ENCODE results near the gene WDR44. TPM values are rescaled to one million over a fixed set of nuclear protein-coding genes. Genes with fewer than 3 reads are reported as not detected.
"Not testable (repeated sequence)": the region's sequence is repeated elsewhere in the genome, so short reads cannot be mapped to it uniquely, and the experiment has no call there.

Gene WDR44
- total and polyA plus RNA-seq, 4 experiments from 2014 or later, result 7.6 to 24.1 (median 15.5) TPM

- H3K4me1 Mint-ChIP-seq, result no peaks in the 10 kb centered on the region
- DNase-seq, result no peak
- intact Hi-C loops (cut with micrococcal nuclease), result no loop called here
- no peak overlapping the region for H3K4me3 Mint-ChIP-seq
- H3K36me3 Mint-ChIP-seq, result no peaks in the 10 kb centered on the region
- Histone ChIP-seq H3K27ac (ENCODE audit: low read depth, low read length) (no peak overlapping the region), H3K4me1 (ENCODE audit: insufficient read depth, low read length) (no peaks in the 10 kb centered on the region), H3K36me3 (ENCODE audit: insufficient read depth, low read length) (no peaks in the 10 kb centered on the region), H3K9me3 (ENCODE audit: control insufficient read depth in 1 of 2, low read length in 2 of 2) (no peaks in the 10 kb centered on the region), H3K27me3 (ENCODE audit: insufficient read depth, low read length) (no peaks in the 10 kb centered on the region), H3K4me3 (ENCODE audit: low read length in 2 of 2) (no peak overlapping the region)
- H3K27me3 Mint-ChIP-seq, result no peaks in the 10 kb centered on the region
- CTCF ChIA-PET (ENCODE audit: partially characterized antibody), result no interaction called here
- POLR2A ChIA-PET (ENCODE audit: partially characterized antibody), result no interaction called here
- peaks cover 0 to 7% (median 4%) of the 10 kb centered on the region in 8 donors for H3K9me3 Mint-ChIP-seq
- no peak overlapping the region for H3K27ac Mint-ChIP-seq
Measured at GRCh38 chrX:118475903-118476302, 130.0 kb downstream of the WDR44 start.

GRCh38 chrX:118480172-118480571, 134.3 kb downstream of the WDR44 start:
- no peak overlapping the region for H3K27ac Mint-ChIP-seq
- Histone ChIP-seq H3K36me3 (ENCODE audit: insufficient read depth, low read length) (no peaks in the 10 kb centered on the region), H3K4me3 (ENCODE audit: low read length in 2 of 2) (no peak overlapping the region), H3K27me3 (ENCODE audit: insufficient read depth, low read length) (no peaks in the 10 kb centered on the region), H3K9me3 (ENCODE audit: control insufficient read depth in 1 of 2, low read length in 2 of 2) (no peaks in the 10 kb centered on the region), H3K4me1 (ENCODE audit: insufficient read depth, low read length) (no peaks in the 10 kb centered on the region), H3K27ac (ENCODE audit: low read depth, low read length) (no peak overlapping the region)
- CTCF ChIA-PET (ENCODE audit: partially characterized antibody), result no interaction called here
- intact Hi-C loops (cut with micrococcal nuclease), result no loop called here
- H3K27me3 Mint-ChIP-seq, result no peaks in the 10 kb centered on the region
- H3K9me3 Mint-ChIP-seq, result no peaks in the 10 kb centered on the region
- no peak for DNase-seq
- no peak overlapping the region for H3K4me3 Mint-ChIP-seq
- H3K36me3 Mint-ChIP-seq, result no peaks in the 10 kb centered on the region
- POLR2A ChIA-PET (ENCODE audit: partially characterized antibody), result no interaction called here
- H3K4me1 Mint-ChIP-seq, result no peaks in the 10 kb centered on the region

DNA sequence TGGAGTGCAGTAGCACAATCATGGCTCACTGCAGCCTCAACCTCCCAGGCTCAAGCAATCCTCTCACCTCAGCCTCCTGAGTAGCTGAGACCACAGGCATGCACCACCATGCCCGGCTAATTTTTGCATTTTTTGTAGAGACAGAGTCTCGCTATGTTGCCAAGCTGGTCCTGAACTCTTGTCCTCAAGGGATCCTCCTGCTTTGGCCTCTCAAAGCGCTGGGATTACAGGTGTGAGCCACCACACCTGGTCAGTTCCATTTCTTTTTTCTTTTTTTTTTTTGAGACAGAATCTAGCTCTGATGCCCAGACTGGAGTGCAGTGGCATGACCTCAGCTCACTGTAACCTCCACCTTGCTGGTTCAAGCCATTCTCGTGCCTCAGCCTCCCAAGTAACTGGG, 136.5 kb downstream of the WDR44 start:
- H3K4me3 ChIP-seq (ENCODE audit: low read length in 2 of 2); H3K27me3 ChIP-seq (ENCODE audit: insufficient read depth, low read length); intact Hi-C loops (cut with micrococcal nuclease); H3K4me1 Mint-ChIP-seq; H3K36me3 ChIP-seq (ENCODE audit: insufficient read depth, low read length); H3K27ac Mint-ChIP-seq; H3K27me3 Mint-ChIP-seq; H3K9me3 ChIP-seq (ENCODE audit: control insufficient read depth in 1 of 2, low read length in 2 of 2); H3K36me3 Mint-ChIP-seq; H3K4me3 Mint-ChIP-seq; H3K4me1 ChIP-seq (ENCODE audit: insufficient read depth, low read length); H3K9me3 Mint-ChIP-seq; DNase-seq; H3K27ac ChIP-seq (ENCODE audit: low read depth, low read length): not testable (repeated sequence)
- CTCF ChIA-PET (ENCODE audit: partially characterized antibody), result interaction anchor here (0.8 kb wide), 1 partner anchor 119 kb away, joined by 3 read pairs; no protein-coding TSS in a partner anchor
- POLR2A ChIA-PET (ENCODE audit: partially characterized antibody), result interaction anchor here (0.5 kb wide), 1 partner anchor 1405 kb away, joined by 3 read pairs; no protein-coding TSS in a partner anchor

DNA sequence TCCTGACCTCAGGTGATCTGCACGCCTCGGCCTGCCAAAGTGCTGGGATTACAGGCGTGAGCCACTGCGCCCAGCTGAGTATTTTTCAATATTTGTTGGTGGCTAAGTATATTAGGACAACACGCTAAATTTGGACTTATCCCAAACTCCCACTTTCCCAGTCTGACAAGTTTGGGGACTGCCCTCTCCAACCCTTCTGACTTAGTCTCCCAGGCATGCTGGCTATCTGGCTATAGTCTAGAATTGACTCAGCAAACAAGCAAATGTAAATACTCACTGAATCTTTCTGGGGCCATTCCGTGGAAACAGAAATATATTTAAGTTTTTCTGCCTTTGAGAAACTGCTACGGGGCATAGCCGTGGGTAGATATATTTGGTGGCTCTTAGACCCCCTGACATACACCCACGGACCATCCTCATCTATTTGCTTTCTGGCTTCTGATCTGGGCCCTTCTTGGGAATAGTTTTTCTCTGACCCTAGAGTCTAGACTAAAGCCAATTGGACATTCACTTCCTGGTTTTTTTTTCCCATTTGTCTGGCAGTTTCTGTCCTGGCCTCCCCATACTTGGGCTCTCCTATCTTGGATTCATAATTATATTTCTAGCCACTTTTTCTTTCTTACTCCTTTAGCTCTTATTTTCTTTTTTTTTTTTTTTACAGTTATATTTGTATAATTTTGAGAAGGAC, 138.5 kb downstream of the WDR44 start:
- Mint-ChIP-seq H3K27ac (no peak overlapping the region), H3K4me1 (no peaks in the 10 kb centered on the region), H3K9me3 (peaks cover 0 to 2% (median 0%) of the 10 kb centered on the region in 8 donors), H3K36me3 (no peaks in the 10 kb centered on the region), H3K4me3 (no peak overlapping the region), H3K27me3 (no peaks in the 10 kb centered on the region)
- Histone ChIP-seq H3K9me3 (ENCODE audit: control insufficient read depth in 1 of 2, low read length in 2 of 2) (no peaks in the 10 kb centered on the region), H3K4me3 (ENCODE audit: low read length in 2 of 2) (no peak overlapping the region), H3K36me3 (ENCODE audit: insufficient read depth, low read length) (no peaks in the 10 kb centered on the region), H3K4me1 (ENCODE audit: insufficient read depth, low read length) (no peaks in the 10 kb centered on the region), H3K27ac (ENCODE audit: low read depth, low read length) (no peak overlapping the region), H3K27me3 (ENCODE audit: insufficient read depth, low read length) (no peaks in the 10 kb centered on the region)
- DNase-seq, result no peak
- intact Hi-C loops (cut with micrococcal nuclease), result no loop called here
- POLR2A ChIA-PET (ENCODE audit: partially characterized antibody), result interaction anchor here (1.2 kb wide), 1 partner anchor 11 kb away, joined by 4 read pairs; the partner anchor contains the start of gene DOCK11
- CTCF ChIA-PET (ENCODE audit: partially characterized antibody), result interaction anchor here (4.0 kb wide), 1 partner anchor 117 kb away, joined by 20 read pairs; no protein-coding TSS in a partner anchor

- H3K4me1 Mint-ChIP-seq; H3K36me3 ChIP-seq (ENCODE audit: insufficient read depth, low read length); H3K27me3 ChIP-seq (ENCODE audit: insufficient read depth, low read length); intact Hi-C loops (cut with micrococcal nuclease); H3K27ac Mint-ChIP-seq; H3K4me1 ChIP-seq (ENCODE audit: insufficient read depth, low read length); H3K4me3 ChIP-seq (ENCODE audit: low read length in 2 of 2); H3K9me3 ChIP-seq (ENCODE audit: control insufficient read depth in 1 of 2, low read length in 2 of 2); H3K27me3 Mint-ChIP-seq; H3K9me3 Mint-ChIP-seq; DNase-seq; H3K4me3 Mint-ChIP-seq; H3K36me3 Mint-ChIP-seq; H3K27ac ChIP-seq (ENCODE audit: low read depth, low read length): not testable (repeated sequence)
- POLR2A ChIA-PET (ENCODE audit: partially characterized antibody), result interaction anchor here (1.0 kb wide), 1 partner anchor 9 kb away, joined by 4 read pairs; the partner anchor contains the start of gene DOCK11
- CTCF ChIA-PET (ENCODE audit: partially characterized antibody), result interaction anchor here (0.9 to 4.0 kb wide), 2 partner anchors 46 to 115 kb away, joined by 4 to 20 read pairs; no protein-coding TSS in a partner anchor
Measured at GRCh38 chrX:118486693-118487092, 140.8 kb downstream of the WDR44 start.

DNA sequence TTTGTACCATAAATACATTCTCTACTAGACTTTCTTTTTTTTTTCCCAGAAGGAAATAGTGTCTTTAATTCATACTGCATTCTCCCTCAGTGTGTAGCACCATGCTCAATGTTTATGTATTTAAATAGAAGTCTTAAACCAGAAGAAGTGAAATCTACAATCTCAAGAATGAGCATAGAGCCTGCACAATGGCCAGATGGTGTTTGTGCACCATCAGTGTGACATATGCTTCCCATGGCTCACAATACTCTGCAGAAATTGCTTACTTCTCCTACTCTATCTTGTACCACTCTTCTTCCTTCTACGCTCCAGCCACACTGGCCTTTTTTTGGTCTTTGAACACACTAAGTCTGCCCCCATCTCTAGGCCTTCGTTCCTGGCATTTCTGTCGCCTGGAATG, 147.1 kb downstream of the WDR44 start:
- Histone ChIP-seq H3K4me3 (ENCODE audit: low read length in 2 of 2) (no peak overlapping the region), H3K27ac (ENCODE audit: low read depth, low read length) (no peak overlapping the region), H3K9me3 (ENCODE audit: control insufficient read depth in 1 of 2, low read length in 2 of 2) (no peaks in the 10 kb centered on the region), H3K4me1 (ENCODE audit: insufficient read depth, low read length) (peaks cover 17% of the 10 kb centered on the region), H3K36me3 (ENCODE audit: insufficient read depth, low read length) (no peaks in the 10 kb centered on the region), H3K27me3 (ENCODE audit: insufficient read depth, low read length) (no peaks in the 10 kb centered on the region)
- Mint-ChIP-seq H3K36me3 (peaks cover 0 to 16% of the 10 kb centered on the region in 2 donors), H3K27ac (peak overlapping the region in 3 of 7 donors; percentile 2 to 87 (median 64)), H3K27me3 (no peaks in the 10 kb centered on the region), H3K4me3 (no peak overlapping the region), H3K4me1 (peaks cover 3 to 23% (median 12%) of the 10 kb centered on the region in 4 donors), H3K9me3 (peaks cover 0 to 1% (median 0%) of the 10 kb centered on the region in 8 donors)
- POLR2A ChIA-PET (ENCODE audit: partially characterized antibody), result no interaction called here
- intact Hi-C loops (cut with micrococcal nuclease), result no loop called here
- DNase-seq, result no peak
- CTCF ChIA-PET (ENCODE audit: partially characterized antibody), result no interaction called here

DNA sequence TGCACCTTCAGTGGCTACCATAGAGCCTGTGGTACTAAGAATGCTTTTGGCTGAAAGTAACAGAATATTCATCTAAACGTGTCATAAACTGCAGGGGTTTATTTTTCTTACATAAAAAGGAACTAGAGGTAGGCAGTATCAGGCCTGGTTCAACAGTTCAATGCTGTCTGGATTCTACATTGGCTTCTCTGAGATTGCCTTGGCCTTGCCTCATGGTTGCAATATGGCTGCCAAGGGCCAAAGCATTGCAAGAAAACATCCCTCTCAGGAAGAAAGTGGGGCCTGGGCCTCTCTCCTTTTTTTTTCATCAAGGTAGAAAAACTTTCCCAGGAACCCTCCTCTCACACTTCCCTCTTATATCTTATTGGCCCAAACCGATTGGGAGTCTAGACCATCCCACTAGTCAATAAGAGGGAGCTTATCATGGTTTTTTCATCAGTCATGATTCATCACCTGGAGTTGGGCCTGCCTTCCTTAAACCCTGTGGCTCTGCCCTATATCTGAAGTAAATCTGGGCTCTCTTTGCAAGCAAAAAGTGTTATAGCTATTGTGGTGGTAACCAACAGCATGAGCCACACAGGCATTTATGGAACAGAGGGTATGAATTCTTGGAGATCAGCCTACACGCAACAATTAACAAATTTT, 147.9 kb downstream of the WDR44 start:
- Histone ChIP-seq H3K36me3 (ENCODE audit: insufficient read depth, low read length) (no peaks in the 10 kb centered on the region), H3K4me1 (ENCODE audit: insufficient read depth, low read length) (peaks cover 24% of the 10 kb centered on the region), H3K27me3 (ENCODE audit: insufficient read depth, low read length) (no peaks in the 10 kb centered on the region), H3K27ac (ENCODE audit: low read depth, low read length) (no peak overlapping the region), H3K4me3 (ENCODE audit: low read length in 2 of 2) (no peak overlapping the region), H3K9me3 (ENCODE audit: control insufficient read depth in 1 of 2, low read length in 2 of 2) (no peaks in the 10 kb centered on the region)
- Mint-ChIP-seq H3K27ac (peak overlapping the region in 3 of 7 donors; percentile 35 to 94 (median 93)), H3K4me1 (peaks cover 4 to 31% (median 16%) of the 10 kb centered on the region in 4 donors), H3K9me3 (no peaks in the 10 kb centered on the region), H3K4me3 (no peak overlapping the region), H3K36me3 (peaks cover 0 to 17% of the 10 kb centered on the region in 2 donors), H3K27me3 (no peaks in the 10 kb centered on the region)
- ChIA-PET CTCF (ENCODE audit: partially characterized antibody) (no interaction called here), POLR2A (ENCODE audit: partially characterized antibody) (interaction anchor here (10.0 kb wide), 1 partner anchor 40 kb away, joined by 289 read pairs; no protein-coding TSS in a partner anchor)
- DNase-seq, result no peak
- intact Hi-C loops (cut with micrococcal nuclease), result no loop called here

Measured in CD4-positive, alpha-beta memory T cell (primary cell).